Spleen (tissue), 13 donors: ENCODE results near the gene CCNB2. TPM values are rescaled to one million over a fixed set of nuclear protein-coding genes. Genes with fewer than 3 reads are reported as not detected.

Source experiments
- DNase-seq: peaks from one replicate; pipeline ENCODE4 v3.0.0-alpha.2; 2020
- H3K27ac ChIP-seq, 8 donors: fragments of 200-600 bp; sonication (generic) in 7 of 8; 1 replicate in 4 of 8; 2 replicates in 4 of 8; pipeline versions ENCODE4 v1.5.0 to v1.8.0; 2016 to 2021; ENCODE audit warnings: inconsistent platforms in 4 of 8, mild to moderate bottlenecking in 4 of 8, moderate library complexity in 1 of 8
- H3K27me3 ChIP-seq, 7 donors: fragments of 200-600 bp; sonication (generic) in 6 of 7; replicated peaks in 1 of 7; 1 replicate in 4 of 7; 2 replicates in 3 of 7; pipeline versions ENCODE4 v1.5.0 to v1.8.0; 2016 to 2021; ENCODE audit warnings: inconsistent platforms in 3 of 7, mild to moderate bottlenecking in 1 of 7
- H3K36me3 ChIP-seq, 6 donors: fragments of 200-600 bp; sonication (generic) in 5 of 6; 1 replicate in 4 of 6; 2 replicates in 2 of 6; pipeline versions ENCODE4 v1.5.0 to v1.8.0; 2016 to 2021; ENCODE audit warnings: inconsistent platforms in 2 of 6
- H3K4me1 ChIP-seq, 6 donors: fragments of 200-600 bp; sonication (generic) in 5 of 6; 1 replicate in 3 of 6; 2 replicates in 3 of 6; pipeline versions ENCODE4 v1.5.0 to v1.8.0; 2016 to 2021; ENCODE audit warnings: inconsistent platforms in 3 of 6
- H3K4me3 ChIP-seq, 8 donors: fragments of 200-600 bp; sonication (generic) in 7 of 8; 1 replicate in 4 of 8; 2 replicates in 4 of 8; pipeline versions ENCODE4 v1.5.0 to v1.8.0; 2016 to 2021; ENCODE audit warnings: inconsistent platforms in 4 of 8, mild to moderate bottlenecking in 4 of 8, moderate library complexity in 2 of 8
- H3K9me3 ChIP-seq, 8 donors: fragments of 200-600 bp; sonication (generic) in 7 of 8; 1 replicate in 4 of 8; 2 replicates in 4 of 8; pipeline versions ENCODE4 v1.5.0 to v1.8.0; 2016 to 2021; ENCODE audit warnings: inconsistent platforms in 4 of 8
- CTCF ChIP-seq, 11 experiments: fragments of 200-600 bp in 7 of 11; fragments of 450-650 bp in 4 of 11; sonication (generic) in 4 of 11; IDR thresholded peaks in 8 of 11; conservative IDR thresholded peaks in 3 of 11; 1 replicate in 7 of 11; 2 replicates in 4 of 11; pipeline versions ENCODE4 v1.4.0 to v1.8.0; 2016 to 2021; ENCODE audit warnings: antibody characterized with exemption in 11 of 11, inconsistent platforms in 4 of 11, mild to moderate bottlenecking in 1 of 11
- POLR2A ChIP-seq, 3 donors: fragments of 450-650 bp; IDR thresholded peaks; one replicate each; pipeline ENCODE4 v1.5.1; 2017; ENCODE audit warnings: antibody characterized with exemption in 3 of 3, mild to moderate bottlenecking in 1 of 3
- POLR2AphosphoS5 ChIP-seq, 3 donors: sonication (generic); formaldehyde crosslinking; IDR thresholded peaks; one replicate each; pipeline ENCODE4 v1.5.1; 2017; ENCODE audit warnings: antibody characterized with exemption in 3 of 3
- WGBS, 5 donors: extraction: QIAGEN DNeasy Blood & Tissue Kit in 3 of 5; methylation state at CpG; one replicate each; pipeline versions ENCODE4 v1.1.5 to v1.1.7; 2013 to 2018; 5-methylcytosine and 5-hydroxymethylcytosine counted together
- intact Hi-C: fragments of 100-400 bp; cut with DNase I; formaldehyde crosslinking; loops from one replicate; pipeline ENCODE4 v1.15.0; 2023; ENCODE audit warnings: low total_unique reads
- long read RNA-seq, 2 donors: transcript quantifications; one replicate each; lab custom pipeline, GENCODE V29; 2026
- polyA plus RNA-seq, 3 donors: library from polyadenylated mRNA; stranded (reverse); fragments of 200-250 nt; gene quantifications; one replicate each; pipeline ENCODE4 v1.2.1, GENCODE V29; 2013
- total RNA-seq, 7 donors: library from RNA; depleted of rRNA in 3 of 7; stranded (reverse); fragments of >200 nt in 3 of 7; fragmentation: NEBNext Ultra II Directional in 4 of 7; extraction: Animal tissue kit (Norgen Biotek cat#: 25700) in 4 of 7; gene quantifications; one replicate each; pipeline versions ENCODE4 v1.1.0 to v1.2.1, GENCODE V29; 2016 to 2021
- donor health status: healthy with polysubstance abuse.
- donor health status: DM: no; HTN: no; CAD: no; lungs with moderate emphysema.
- donor health status: DM: no; HTN: no; CAD: no.
- donor health status: Bipolar disorder and iron deficiency.
- donor health status: healthy.
- donor health status: DM: no; HTN: no; CAD: no.
- donor health status: DM: yes; HTN: yes; CAD: no.

The CCNB2 gene
- total RNA-seq (10 to 100 TPM in 2 of 7 donors, 1 to 10 TPM in 5; 1.5 to 13.1 (median 5.4) TPM), polyA plus RNA-seq (10 to 100 TPM in 1 of 3 donors, 1 to 10 TPM in 2; 1.3 to 13.5 (median 4.6) TPM)
- long read RNA-seq, donor 1, transcript CCNB2-201 (9 exons, 1,556 nt), result major isoform, 13 of 13 reads
- long read RNA-seq, donor 1, partial matches to known transcripts, result 0 of 13 reads
- long read RNA-seq, donor 1, other reads (novel, unspliced or antisense), result 0 of 13 reads
- long read RNA-seq, donor 2, transcript CCNB2-201 (9 exons, 1,556 nt), result major isoform, 11 of 14 reads
- long read RNA-seq, donor 2, partial matches to known transcripts, result 0 of 14 reads
- long read RNA-seq, donor 2, other reads (novel, unspliced or antisense), result 0 of 14 reads

GRCh38 chr15:59104912-59105732 is at the start of gene CCNB2:
Gene CCNB2, plus strand, starts transcription at chr15:59105146. Its CDS starts 123 bp downstream, at chr15:59105269.
- DNase-seq, result peak; percentile 93
- TF ChIP-seq POLR2AphosphoS5 (IDR thresholded peaks at IDR 0.05), result peak; percentile 53 to 83 (median 83)
- no peak for TF ChIP-seq POLR2A (IDR thresholded peaks at IDR 0.05)
- peak in 1 of 11 experiments; percentile 17 for TF ChIP-seq CTCF (IDR thresholded peaks at IDR 0.05 in 8 of 11, conservative IDR thresholded peaks at IDR 0.05 in 3 of 11)
- peak within 1 kb of the TSS in 7 of 8 donors; percentile 54 to 83 (median 72) for H3K27ac ChIP-seq
- intact Hi-C loops, result no loop called here
- H3K36me3 ChIP-seq, result peaks cover 0 to 34% (median 0%) of the 10 kb centered on the region in 6 donors
- no peaks in the 10 kb centered on the region for H3K9me3 ChIP-seq
- 0 to 1% (median 0%) methylated on average over 50 to 57 of the region's 57 CpGs for WGBS, 5 donors
- H3K4me1 ChIP-seq, result peaks cover 0 to 25% (median 15%) of the 10 kb centered on the region in 6 donors
- H3K27me3 ChIP-seq, result no peaks in the 10 kb centered on the region
- H3K4me3 ChIP-seq, result peak within 1 kb of the TSS; percentile 73 to 91 (median 85)

GRCh38 chr15:59059076-59059597 is 45.8 kb upstream of the CCNB2 start:
- DNase-seq, result no peak
- Histone ChIP-seq H3K27me3 (no peaks in the 10 kb centered on the region), H3K9me3 (no peaks in the 10 kb centered on the region), H3K36me3 (peaks cover 3 to 100% (median 83%) of the 10 kb centered on the region in 6 donors), H3K4me3 (no peak overlapping the region), H3K27ac (no peak overlapping the region), H3K4me1 (peaks cover 0 to 4% (median 0%) of the 10 kb centered on the region in 6 donors)
- intact Hi-C loops, result no loop called here
- WGBS, 5 donors, result 75 to 92% (median 87%) methylated on average over 2 of the region's 2 CpGs
- no peak for TF ChIP-seq POLR2A (IDR thresholded peaks at IDR 0.05)
- TF ChIP-seq POLR2AphosphoS5 (IDR thresholded peaks at IDR 0.05), result no peak
- no peak for TF ChIP-seq CTCF (IDR thresholded peaks at IDR 0.05 in 8 of 11, conservative IDR thresholded peaks at IDR 0.05 in 3 of 11)

- 87 to 93% (median 89%) methylated on average over 4 of the region's 4 CpGs for WGBS, 5 donors
- H3K27me3 ChIP-seq, result no peaks in the 10 kb centered on the region
- H3K4me1 ChIP-seq, result peaks cover 0 to 4% (median 0%) of the 10 kb centered on the region in 6 donors
- DNase-seq, result no peak
- H3K36me3 ChIP-seq, result peaks cover 3 to 100% (median 84%) of the 10 kb centered on the region in 6 donors
- H3K27ac ChIP-seq, result no peak overlapping the region
- H3K9me3 ChIP-seq, result no peaks in the 10 kb centered on the region
- H3K4me3 ChIP-seq, result no peak overlapping the region
- TF ChIP-seq POLR2AphosphoS5 (IDR thresholded peaks at IDR 0.05), result no peak
- no peak for TF ChIP-seq CTCF (IDR thresholded peaks at IDR 0.05 in 8 of 11, conservative IDR thresholded peaks at IDR 0.05 in 3 of 11)
- TF ChIP-seq POLR2A (IDR thresholded peaks at IDR 0.05), result no peak
- intact Hi-C loops, result no loop called here
These were observed 44.6 kb upstream of the CCNB2 start for GRCh38 chr15:59060348-59060747.
